Endometrium (tissue), 2 donors: Measurements from ENCODE around the gene EID2.

ENCODE experiments used
- FAIRE-seq: peaks from 2 replicates; lab custom pipeline; 2012; peaks lifted over from hg19 to GRCh38; lab: Jason Lieb, UNC
- donor health status: control.
- donor health status: control.

EID2 gene

DNA sequence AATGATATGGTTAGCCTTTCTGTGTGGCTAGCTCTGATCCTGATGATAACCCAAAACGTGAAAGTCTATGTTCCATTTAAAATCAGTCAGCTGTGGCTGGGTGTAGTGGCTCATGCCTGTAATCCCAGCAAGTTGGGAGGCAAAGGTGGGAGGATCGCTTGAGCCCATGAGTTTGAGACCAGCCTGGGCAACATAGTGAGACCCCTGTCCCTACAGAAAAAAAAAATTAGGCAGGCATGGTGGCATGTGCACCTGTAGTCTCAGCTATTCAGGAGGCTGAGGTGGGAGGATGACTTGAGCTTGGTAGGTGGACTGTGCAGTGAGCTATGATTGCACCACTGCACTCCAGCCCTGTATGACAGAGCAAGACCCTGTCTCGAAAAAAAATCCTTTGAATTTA, 6.2 kb downstream of the EID2 start:
- no peak for FAIRE-seq

DNA sequence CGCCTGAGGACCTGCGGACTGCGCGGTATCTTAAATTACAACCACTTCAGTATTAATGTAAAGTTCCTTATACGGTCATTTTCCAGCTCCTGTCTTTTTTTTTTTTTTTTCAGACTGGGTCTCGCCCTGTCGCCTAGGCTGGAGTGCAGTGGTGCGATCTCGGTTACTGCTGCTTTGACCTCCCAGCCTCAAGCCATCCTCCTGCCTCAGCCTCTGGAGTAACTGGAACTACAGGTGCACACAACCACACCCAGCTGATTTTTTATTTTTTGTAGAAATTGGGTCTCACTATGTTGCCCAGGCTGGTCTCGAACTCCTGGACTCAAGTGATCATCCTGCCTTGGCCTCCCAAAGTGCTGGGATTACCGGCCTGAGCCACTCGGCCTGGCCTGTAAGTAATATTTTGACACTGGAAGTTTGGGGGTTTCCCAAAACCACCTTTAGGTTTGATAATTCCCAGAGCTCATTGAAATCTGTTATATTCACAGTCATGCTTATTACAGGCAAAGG, 6.9 kb downstream of the EID2 start:
- no peak for FAIRE-seq

DNA sequence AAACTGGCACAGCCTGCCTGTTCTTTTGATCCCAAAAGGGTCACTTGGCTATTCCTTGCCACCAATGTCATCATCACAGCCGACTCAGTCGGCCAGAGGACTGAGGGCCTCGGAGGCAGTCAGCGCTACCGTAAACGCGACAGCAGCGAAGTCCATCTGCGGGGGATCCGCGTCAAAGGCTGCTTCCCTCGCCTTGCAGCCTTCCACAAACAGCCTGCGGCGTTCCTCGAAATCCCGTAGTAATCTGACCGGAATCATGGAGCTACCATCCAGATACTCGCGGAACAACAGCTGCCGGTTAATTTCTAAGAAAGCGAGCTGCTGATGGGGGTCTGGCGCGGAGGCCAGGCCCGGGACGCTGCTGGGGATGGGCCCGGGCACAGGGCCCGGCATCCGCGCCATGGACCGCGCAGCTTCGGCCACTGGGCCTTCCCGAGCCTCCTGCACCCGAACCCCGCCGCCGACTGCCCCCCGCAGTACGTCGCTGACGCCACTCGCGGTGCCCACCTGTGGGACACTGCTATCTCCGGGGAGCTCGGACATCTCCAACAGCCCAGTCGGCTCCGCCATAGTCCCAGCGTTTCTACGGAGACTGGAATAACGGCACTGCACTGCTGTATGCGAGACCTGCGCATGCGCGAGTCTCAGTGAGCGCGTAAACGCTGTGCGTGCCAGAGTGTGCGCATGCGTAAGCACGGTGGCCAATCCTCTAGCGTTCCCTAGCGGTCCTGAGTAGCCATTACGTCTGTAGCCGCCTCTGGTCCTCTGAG, 7.5 kb downstream of the EID2 start, which contains the start of gene EID2B:
EID2B (minus strand) TSS at position 620 of the 770 bp plus-strand sequence; CDS start at position 570, 50 bp downstream.
- FAIRE-seq, result no peak

DNA sequence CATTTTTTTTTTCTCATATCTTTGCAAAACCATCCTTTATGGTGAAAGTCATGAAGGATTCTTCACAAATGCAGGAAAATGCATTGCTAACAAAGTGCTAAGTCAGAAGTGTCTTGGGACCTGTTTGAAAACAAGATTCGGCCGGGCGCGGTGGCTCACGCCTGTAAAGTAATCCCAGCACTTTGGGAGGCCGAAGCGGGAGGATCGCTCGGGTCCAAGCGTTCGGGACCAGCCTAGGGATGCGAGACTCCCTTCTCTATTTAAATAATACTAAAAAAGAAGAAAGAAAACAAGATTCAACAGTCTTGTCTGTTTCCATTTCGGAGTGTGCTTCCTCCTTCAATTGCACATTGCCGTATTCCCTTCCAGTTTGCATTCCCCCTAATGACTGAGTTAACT, 8.1 kb downstream of the EID2 start:
- no peak for FAIRE-seq

DNA sequence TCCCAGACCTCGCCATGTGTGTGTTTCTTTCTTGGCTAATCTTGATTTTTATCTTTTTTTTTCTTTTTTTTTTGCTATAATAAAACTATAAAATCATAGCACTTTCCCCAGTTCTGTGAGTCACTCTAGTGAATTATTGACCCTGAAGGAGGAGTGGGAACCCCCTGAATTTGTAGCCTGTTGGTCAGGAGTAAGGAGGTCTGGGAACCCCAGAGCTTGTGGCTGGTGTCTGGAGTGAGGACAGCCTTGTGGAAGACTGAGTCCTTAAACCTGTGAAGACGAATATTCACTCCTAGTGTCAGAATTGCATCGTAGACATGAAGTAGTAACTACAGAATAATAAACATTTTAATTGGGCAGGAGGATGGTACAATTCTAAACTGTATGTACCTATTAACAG, 14.8 kb downstream of the EID2 start:
- no peak for FAIRE-seq

DNA sequence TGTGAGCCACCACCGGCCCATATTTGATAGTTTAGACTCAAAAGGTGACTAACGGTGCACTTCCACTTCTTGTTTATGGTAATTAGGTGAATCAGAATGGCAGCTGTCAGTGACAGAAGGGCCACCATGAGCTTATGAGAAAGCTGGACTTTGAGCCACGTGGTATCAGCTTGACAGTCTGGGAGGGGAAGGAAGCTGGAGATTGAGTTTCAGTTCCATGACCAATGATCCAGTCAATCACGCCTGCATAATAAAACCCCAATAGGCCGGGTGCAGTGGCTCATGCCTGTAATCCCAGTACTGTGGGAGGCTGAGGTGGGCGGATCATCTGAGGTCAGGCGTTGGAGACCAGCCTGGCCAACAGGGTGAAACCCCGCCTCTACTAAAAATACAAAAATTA, 15.5 kb downstream of the EID2 start:
- no peak for FAIRE-seq

DNA sequence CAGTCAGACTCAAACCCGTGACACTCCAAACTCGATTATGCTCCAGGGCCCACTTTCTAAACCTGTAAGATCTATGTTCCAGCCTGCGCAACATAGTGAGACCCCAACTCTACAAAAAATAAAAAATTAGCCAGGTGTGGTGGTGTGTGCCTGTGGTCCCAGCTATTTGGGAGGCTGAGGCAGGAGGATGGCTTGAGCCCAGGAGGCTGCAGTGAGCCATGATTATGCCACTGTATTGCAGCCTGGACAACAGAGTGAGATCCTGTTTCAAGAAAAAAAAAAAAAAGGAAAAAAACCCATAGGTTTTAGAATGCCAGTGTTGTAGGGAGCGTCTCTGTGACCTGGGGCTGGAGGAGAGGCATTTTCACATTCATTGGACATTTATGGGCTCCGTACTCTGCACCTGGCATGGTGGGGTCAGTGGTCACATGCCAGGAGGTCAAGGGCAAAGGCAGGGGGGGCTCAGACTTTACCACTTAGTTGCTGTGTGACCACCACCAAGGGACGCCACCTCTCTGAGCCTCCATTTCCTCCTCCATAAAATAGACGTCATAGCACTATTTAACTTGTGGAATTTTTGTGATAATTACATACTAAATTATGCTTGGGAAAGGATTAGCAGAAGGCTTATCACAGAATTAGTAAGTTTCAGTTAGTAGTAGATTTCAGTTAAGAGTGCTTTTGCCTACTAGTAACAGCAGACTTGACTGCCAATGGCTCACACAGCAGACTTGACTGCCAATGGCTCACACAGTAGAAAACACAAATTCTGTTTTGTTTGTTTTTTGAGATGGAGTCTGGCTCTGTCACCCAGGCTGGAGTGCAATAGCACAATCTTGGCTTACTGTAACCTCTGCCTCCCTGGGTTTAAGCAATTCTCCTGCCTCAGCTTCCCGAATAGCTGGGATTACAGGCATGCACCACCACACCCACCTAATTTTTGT, 19.1 kb downstream of the EID2 start:
- FAIRE-seq, result no peak

DNA sequence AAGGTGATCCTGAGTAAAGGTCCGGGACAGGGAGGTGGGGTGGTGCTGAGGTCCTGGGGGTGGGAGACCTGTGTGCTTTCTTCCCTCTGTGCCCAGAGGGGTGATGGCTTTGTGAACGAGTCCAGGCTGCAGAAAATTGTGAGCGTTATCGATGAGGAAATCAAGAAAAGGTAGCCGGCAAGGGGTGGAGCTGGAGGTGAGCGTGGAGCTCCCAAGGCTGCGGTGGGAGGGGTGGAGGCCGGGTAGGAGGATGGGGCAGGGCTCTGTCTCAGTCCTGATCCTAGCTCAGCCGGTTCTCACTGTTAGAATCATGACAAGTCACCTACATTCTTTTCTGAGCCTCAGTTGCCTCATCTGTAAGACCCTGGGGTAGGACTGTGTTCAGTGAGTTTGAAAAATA, 21.0 kb downstream of the EID2 start:
- FAIRE-seq, result no peak

DNA sequence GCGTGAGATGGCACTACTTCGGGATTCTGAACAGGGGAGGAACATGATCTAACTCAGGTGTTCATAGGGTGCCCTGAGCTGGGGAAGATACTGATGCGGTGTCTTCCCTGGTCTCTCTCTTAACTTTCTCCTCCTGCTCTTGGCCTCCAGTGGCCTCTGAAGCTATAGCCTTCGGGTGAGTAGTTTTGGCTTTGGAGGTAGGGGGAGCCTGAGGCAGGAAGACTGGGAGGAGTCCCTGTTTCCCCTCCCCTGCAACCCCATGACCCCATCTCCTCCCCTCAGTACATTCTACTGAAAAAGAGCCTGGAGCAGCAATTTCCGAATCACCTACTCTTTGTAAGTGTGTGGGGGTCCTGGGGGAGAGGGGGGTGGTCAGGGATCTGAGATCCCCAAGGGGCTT, 21.5 kb downstream of the EID2 start:
- FAIRE-seq, result no peak

DNA sequence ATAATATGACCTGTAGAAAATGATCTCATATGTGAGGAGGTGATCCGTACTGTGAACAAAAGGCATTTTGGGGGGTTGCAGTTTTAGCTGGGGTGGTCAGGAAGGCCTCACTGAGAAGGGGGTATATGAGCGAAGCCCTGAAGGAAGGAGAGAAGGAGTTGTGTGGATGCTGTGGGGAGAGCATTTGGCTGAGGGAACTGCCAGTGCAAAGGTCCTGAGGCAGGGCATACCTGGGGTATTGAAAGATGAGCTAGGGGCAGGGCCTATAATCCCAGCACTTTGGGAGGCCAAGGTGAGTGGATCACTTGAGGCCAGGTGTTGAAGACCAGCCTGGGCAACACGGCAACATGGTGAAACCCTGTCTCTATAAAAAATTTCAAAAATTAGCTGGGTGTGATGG, 22.5 kb downstream of the EID2 start:
- no peak for FAIRE-seq

DNA sequence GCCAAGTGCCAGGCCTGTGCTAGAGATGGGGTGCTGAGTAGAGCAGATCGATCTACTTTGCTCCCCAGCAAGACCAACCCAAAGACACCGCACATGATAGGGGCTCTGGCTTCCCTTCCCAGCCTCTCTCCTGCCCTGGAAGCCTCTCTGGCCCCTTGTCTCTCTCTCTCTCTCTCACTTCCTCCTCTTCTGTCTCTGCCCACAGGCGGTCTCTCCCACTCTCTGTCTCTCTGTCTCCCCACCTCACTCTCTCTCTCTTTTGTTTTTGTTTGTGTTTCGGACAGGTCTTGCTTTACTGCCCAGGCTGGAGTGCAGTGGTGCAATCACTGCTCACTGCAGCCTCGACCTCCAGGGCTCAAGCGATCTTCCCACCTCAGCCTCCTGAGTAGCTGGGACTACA, 23.7 kb downstream of the EID2 start:
- no peak for FAIRE-seq

DNA sequence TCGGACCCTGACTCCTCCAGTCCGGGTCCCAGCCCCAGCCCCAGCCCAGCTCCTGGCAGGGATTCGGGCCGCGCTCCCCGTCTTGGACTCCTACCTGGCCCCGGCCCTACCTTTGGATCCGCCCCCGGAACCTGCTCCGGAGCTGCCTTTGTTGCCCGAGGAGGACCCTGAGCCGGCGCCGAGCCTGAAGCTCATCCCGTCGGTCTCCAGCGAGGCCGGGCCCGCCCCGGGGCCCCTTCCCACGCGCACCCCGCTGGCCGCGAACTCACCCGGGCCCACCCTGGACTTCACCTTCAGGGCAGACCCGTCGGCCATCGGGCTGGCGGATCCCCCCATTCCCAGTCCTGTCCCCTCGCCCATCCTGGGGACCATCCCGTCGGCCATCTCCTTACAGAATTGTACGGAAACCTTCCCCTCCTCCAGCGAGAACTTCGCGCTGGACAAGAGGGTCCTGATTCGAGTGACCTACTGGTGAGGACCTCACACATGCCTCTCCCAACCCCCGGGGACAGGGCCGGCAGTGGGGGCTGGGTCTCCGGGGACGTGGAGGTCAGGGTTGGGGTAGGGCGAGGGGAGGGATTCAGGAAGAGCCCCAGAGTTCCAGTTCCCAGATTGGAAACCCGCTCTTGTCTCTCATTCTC, 24.3 kb downstream of the EID2 start:
- FAIRE-seq, result no peak

DNA sequence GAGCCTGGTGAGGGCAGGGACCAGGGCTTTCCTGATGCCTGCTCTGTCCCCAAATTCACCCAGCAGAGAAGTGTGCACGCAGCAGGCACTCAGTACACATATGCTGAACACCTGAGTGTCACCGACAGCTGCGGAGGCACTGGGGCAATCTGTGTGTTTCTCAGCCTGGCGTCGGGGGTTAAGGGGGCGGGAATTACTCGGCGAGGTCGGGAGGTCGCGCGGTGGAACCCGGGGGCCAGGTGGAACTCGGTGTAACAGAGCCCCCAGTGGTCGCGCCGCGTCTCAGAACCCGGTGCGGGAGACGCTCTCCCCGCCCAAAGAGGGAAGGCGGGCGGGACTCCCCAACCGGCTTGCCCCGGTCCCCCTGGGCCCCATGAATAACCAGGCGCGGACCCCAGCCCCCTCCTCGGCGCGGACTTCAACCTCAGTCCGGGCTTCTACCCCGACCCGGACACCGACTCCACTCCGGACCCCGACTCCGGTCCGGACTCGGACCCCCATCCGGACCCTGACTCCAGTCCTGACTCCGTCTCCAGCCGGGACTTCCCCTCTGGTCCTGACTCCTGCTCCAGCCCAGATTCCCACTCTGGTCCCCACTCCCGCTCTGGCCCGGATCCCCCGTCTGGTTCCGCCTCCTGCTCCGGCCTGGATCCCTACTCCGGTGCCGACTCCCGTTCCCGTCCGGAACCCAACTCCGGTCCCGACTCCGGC, 25.0 kb downstream of the EID2 start, which contains the start of gene SELENOV:
SELENOV (plus strand) TSS at position 300 of the 711 bp plus-strand sequence; CDS start at position 374, 74 bp downstream.
- FAIRE-seq, result no peak

DNA sequence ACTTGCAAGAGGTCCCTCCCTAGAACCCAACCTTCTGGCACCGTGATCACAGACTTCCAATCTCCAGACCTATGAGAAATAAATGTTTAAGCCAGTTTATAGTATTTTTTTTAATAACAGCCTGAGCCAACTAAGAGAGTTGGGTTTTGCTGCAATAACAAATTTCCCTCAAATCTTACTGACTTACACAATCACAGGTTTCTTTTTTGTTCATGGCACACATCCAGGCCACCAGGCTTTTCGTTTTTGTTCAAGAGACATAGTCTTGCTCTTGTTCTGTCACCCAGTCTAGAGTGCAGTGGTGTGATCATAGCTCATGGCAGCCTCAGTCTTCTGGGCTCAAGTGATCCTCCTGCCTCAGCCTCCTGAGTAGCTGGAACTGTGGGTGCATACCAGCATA, 27.0 kb downstream of the EID2 start:
- FAIRE-seq, result no peak

DNA sequence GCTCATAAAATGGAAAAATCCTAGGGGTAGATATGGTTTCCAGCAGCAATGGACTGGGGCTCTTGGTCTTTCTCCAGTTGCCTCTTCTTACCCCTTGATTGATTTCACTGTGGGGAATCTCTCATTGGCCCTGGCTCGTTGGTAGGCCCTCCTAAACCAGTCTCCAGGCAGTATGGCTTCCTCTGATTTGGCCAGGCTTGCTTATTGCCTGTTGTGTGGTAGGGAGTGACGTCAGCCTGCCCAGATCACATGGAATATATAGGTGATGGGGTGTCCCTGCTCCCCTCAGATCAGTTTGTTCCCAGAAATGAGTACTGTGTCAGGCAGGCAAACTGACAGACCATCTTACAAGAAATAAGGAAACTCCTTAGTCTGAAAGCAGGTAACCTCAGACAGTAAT, 30.7 kb downstream of the EID2 start:
- no peak for FAIRE-seq

DNA sequence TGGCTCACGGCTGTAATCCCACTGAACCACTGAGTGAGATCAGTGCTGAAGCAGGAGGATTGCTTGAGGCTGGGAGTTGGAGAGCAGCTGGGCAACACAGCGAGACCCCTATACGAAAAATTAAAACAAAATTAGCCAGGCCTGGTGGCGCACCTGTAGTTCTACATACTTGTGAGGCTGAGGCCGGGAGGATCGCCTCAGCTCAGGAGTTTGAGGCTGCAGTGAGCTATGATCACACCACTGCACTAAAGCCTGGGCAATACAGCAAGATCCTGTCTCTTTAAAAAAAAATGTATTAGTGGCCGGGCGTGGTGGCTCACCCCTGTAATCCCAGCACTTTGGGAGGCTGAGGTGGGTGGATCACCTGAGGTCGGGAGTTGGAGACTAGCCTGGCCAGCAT, 31.3 kb downstream of the EID2 start:
- no peak for FAIRE-seq

DNA sequence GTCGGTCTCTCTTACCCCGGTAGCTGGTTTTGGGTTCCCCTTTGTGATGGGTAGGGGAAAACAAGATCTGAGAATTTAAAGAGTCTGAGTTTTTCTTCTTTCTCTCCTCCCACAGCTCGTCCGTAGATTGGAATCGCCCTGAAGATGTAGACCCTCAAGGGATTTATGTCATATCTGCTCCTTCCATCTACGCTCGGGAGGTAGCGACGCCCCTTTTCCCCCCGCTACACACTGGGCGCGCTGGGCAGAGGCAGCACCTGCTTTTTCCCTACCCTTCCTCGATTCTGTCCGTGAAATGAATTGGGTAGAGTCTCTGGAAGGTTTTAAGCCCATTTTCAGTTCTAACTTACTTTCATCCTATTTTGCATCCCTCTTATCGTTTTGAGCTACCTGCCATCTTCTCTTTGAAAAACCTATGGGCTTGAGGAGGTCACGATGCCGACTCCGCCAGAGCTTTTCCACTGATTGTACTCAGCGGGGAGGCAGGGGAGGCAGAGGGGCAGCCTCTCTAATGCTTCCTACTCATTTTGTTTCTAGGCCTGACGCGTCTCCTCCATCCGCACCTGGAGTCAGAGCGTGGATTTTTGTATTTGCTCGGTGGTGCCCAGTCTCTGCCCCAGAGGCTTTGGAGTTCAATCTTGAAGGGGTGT, 32.1 kb downstream of the EID2 start:
- FAIRE-seq, result no peak

DNA sequence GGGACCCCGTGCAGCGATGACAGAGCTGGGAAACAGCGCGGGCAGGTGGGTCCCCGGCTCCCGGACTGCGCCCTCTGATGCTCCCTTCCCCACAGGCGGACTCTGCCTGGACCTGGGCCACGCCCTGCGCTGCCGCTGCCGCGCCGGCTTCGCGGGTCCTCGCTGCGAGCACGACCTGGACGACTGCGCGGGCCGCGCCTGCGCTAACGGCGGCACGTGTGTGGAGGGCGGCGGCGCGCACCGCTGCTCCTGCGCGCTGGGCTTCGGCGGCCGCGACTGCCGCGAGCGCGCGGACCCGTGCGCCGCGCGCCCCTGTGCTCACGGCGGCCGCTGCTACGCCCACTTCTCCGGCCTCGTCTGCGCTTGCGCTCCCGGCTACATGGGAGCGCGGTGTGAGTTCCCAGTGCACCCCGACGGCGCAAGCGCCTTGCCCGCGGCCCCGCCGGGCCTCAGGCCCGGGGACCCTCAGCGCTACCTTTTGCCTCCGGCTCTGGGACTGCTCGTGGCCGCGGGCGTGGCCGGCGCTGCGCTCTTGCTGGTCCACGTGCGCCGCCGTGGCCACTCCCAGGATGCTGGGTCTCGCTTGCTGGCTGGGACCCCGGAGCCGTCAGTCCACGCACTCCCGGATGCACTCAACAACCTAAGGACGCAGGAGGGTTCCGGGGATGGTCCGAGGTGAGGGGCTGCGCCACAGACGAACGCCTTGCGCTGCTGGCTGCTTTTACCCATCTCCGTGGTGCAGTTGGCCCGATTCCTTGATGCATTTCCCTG, 32.8 kb downstream of the EID2 start:
- no peak for FAIRE-seq

DNA sequence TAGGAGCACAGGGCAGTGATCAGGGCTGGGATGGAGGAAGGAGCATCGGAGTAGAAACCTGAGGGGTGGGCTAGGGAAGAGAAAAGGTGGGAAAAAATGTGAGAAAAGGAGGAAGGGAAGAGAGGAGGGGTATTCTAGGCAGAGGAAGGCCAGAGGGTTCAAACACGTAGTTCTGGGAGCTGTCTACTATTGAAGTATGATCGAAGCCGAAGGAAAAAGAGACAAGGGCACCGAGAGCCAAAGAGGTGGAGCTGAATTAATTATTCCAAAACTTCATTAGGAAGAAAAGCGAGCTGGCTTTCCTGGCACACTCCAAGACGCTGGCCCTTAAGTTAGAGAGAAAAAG, 33.4 kb downstream of the EID2 start:
- no peak for FAIRE-seq

DNA sequence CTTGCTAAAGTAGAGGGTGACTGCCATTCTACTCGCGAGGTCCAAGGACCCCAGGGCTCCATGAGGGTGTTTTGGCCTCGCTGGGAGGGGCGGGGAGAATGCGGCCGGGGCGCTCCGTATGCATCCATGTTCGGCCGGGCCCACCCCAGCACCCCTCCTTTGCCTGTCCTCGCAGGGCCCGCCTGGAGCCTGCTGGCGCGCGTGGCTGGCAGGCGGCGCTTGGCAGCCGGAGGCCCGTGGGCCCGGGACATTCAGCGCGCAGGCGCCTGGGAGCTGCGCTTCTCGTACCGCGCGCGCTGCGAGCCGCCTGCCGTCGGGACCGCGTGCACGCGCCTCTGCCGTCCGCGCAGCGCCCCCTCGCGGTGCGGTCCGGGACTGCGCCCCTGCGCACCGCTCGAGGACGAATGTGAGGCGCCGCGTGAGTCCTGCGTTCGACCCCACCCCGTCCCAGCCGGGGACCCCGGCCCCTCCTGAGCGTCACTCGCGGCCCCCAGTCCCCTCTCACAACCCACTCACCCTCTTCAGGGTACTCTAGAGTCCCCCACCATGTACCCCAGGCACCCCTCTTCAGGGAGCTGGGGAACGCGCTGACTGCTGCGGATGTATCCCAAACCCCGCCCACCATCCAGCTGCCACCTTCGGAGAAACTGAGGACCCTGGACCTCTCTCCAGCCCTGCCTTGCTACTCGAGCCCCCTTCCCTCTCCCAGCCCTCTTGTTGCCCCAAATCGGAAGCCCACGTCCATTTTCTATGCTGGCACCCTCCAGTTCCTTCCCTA, 37.1 kb downstream of the EID2 start:
- FAIRE-seq, result no peak
